Activated T-helper 1 cell treated with anti-CD3 and anti-CD28 coated beads, Interleukin-12 subunit alpha, Interleukin-12 subunit beta, Interleukin-2, Interleukin-4 antibody, amounts not matched to agents 30 ng/mL and 10 ng/mL and 1 ng/mL, durations not matched to agents 14 hours and 24 hours and 36 hours (primary cell): ENCODE measurements around the gene SLC35G2. TPM values are rescaled to one million over a fixed set of nuclear protein-coding genes. Genes with fewer than 3 reads are reported as not detected.
"Not testable (repeated sequence)": the region's sequence is repeated elsewhere in the genome, so short reads cannot be mapped to it uniquely, and the experiment has no call there.

ENCODE experiments used
- DNase-seq: peaks from one replicate; pipeline ENCODE4 v3.0.0; 2021; ENCODE audit warnings: low spot score
- H3K27ac Mint-ChIP-seq: one replicate; pipeline ENCODE4 v1.8.0; 2021; ENCODE audit warnings: mild to moderate bottlenecking, mixed read lengths
- H3K27me3 Mint-ChIP-seq: one replicate; pipeline ENCODE4 v1.8.0; 2022; ENCODE audit warnings: mild to moderate bottlenecking, moderate library complexity, mixed read lengths; ENCODE audit not compliant: insufficient read depth
- H3K36me3 Mint-ChIP-seq: one replicate; pipeline ENCODE4 v1.8.0; 2021; ENCODE audit warnings: low read depth, mixed read lengths
- H3K4me1 Mint-ChIP-seq: one replicate; pipeline ENCODE4 v1.8.0; 2021; ENCODE audit warnings: low read depth, mixed read lengths
- H3K4me3 Mint-ChIP-seq: one replicate; pipeline ENCODE4 v1.8.0; 2021; ENCODE audit warnings: mild to moderate bottlenecking, moderate library complexity, mixed read lengths
- H3K9me3 Mint-ChIP-seq: one replicate; pipeline ENCODE4 v1.8.0; 2021; ENCODE audit warnings: mixed read lengths
- intact Hi-C: fragments of 100-400 bp; cut with micrococcal nuclease; formaldehyde crosslinking; loops from one replicate; pipeline ENCODE4 v1.15.1; 2024
- total RNA-seq: library from RNA; stranded (reverse); gene quantifications from 2 replicates; pipeline ENCODE4 v1.2.3, GENCODE V29; 2022

Gene SLC35G2
- 2.6 and 3.0 TPM in 2 replicates for total RNA-seq

GRCh38 chr3:136818769-136819391 lies at the start of gene SLC35G2:
Gene SLC35G2, plus strand, starts transcription at chr3:136819126. Its CDS starts 35,335 bp downstream, at chr3:136854461.
- Mint-ChIP-seq H3K27ac (peak within 1 kb of the TSS; percentile 74), H3K27me3 (peaks cover 57% of the 10 kb centered on the region), H3K9me3 (peaks cover 8% of the 10 kb centered on the region), H3K36me3 (peaks cover 7% of the 10 kb centered on the region), H3K4me3 (peak within 1 kb of the TSS; percentile 86), H3K4me1 (peaks cover 27% of the 10 kb centered on the region)
- no peak for DNase-seq
- intact Hi-C loops: loop anchor here (1.0 to 5.0 kb wide), 6 partner anchors 43 to 622 kb away; partner anchors contain the start of genes MSL2 and NCK1

- H3K36me3 Mint-ChIP-seq: no peaks in the 10 kb centered on the region
- H3K4me3 Mint-ChIP-seq: no peak overlapping the region
- no peak for DNase-seq
- no peak overlapping the region for H3K27ac Mint-ChIP-seq
- no peaks in the 10 kb centered on the region for H3K9me3 Mint-ChIP-seq
- no peaks in the 10 kb centered on the region for H3K27me3 Mint-ChIP-seq
- H3K4me1 Mint-ChIP-seq: no peaks in the 10 kb centered on the region
- intact Hi-C loops: no loop called here
Observed at GRCh38 chr3:136772709-136773108, 46.2 kb upstream of the SLC35G2 start.

GRCh38 chr3:136778865-136779264 lies 40.1 kb upstream of the SLC35G2 start:
- Mint-ChIP-seq H3K36me3 (no peaks in the 10 kb centered on the region), H3K4me3 (no peak overlapping the region), H3K27me3 (peaks cover 3% of the 10 kb centered on the region), H3K9me3 (no peaks in the 10 kb centered on the region), H3K4me1 (no peaks in the 10 kb centered on the region), H3K27ac (no peak overlapping the region)
- intact Hi-C loops: no loop called here
- DNase-seq: no peak

- Mint-ChIP-seq H3K27me3 (peaks cover 3% of the 10 kb centered on the region), H3K9me3 (no peaks in the 10 kb centered on the region)
- intact Hi-C loops: no loop called here
Observed at GRCh38 chr3:136780741-136781140, 38.2 kb upstream of the SLC35G2 start.

GRCh38 chr3:136783708-136784191 lies 35.2 kb upstream of the SLC35G2 start:
- Mint-ChIP-seq H3K27ac (no peak overlapping the region), H3K4me1 (peaks cover 16% of the 10 kb centered on the region), H3K4me3 (no peak overlapping the region), H3K27me3 (peaks cover 2% of the 10 kb centered on the region), H3K9me3 (no peaks in the 10 kb centered on the region), H3K36me3 (no peaks in the 10 kb centered on the region)
- intact Hi-C loops: no loop called here
- no peak for DNase-seq

More at GRCh38 chr3:136780741-136781140, 38.2 kb upstream of the SLC35G2 start:
- no peaks in the 10 kb centered on the region for H3K4me1 Mint-ChIP-seq
- no peak overlapping the region for H3K4me3 Mint-ChIP-seq
- no peak for DNase-seq
- no peak overlapping the region for H3K27ac Mint-ChIP-seq
- H3K36me3 Mint-ChIP-seq: no peaks in the 10 kb centered on the region

- Mint-ChIP-seq H3K4me1 (peaks cover 16% of the 10 kb centered on the region), H3K27ac (peak overlapping the region; percentile 71), H3K4me3 (peak overlapping the region; percentile 48), H3K9me3 (no peaks in the 10 kb centered on the region), H3K27me3 (peaks cover 1% of the 10 kb centered on the region), H3K36me3 (no peaks in the 10 kb centered on the region)
- DNase-seq: peak; percentile 28
- intact Hi-C loops: loop anchor here (1.0 kb wide), 1 partner anchor 34 kb away; no protein-coding TSS in a partner anchor
Observed at GRCh38 chr3:136787349-136787748, 31.6 kb upstream of the SLC35G2 start.

GRCh38 chr3:136788154-136788553 lies 30.8 kb upstream of the SLC35G2 start:
- intact Hi-C loops: no loop called here
- no peaks in the 10 kb centered on the region for H3K36me3 Mint-ChIP-seq
- H3K9me3 Mint-ChIP-seq: no peaks in the 10 kb centered on the region

GRCh38 chr3:136789976-136790375 lies 28.9 kb upstream of the SLC35G2 start:
- Mint-ChIP-seq H3K9me3 (no peaks in the 10 kb centered on the region), H3K27me3 (peaks cover 13% of the 10 kb centered on the region), H3K36me3 (no peaks in the 10 kb centered on the region), H3K27ac (no peak overlapping the region), H3K4me3 (no peak overlapping the region), H3K4me1 (peaks cover 16% of the 10 kb centered on the region)
- intact Hi-C loops: no loop called here
- no peak for DNase-seq

More at GRCh38 chr3:136788154-136788553, 30.8 kb upstream of the SLC35G2 start:
- Mint-ChIP-seq H3K4me3 (no peak overlapping the region), H3K27ac (no peak overlapping the region), H3K4me1 (peaks cover 16% of the 10 kb centered on the region), H3K27me3 (peaks cover 7% of the 10 kb centered on the region)
- DNase-seq: no peak

- Mint-ChIP-seq H3K4me3 (no peak overlapping the region), H3K27me3 (peaks cover 13% of the 10 kb centered on the region), H3K36me3 (no peaks in the 10 kb centered on the region), H3K4me1 (peaks cover 16% of the 10 kb centered on the region), H3K9me3 (no peaks in the 10 kb centered on the region), H3K27ac (no peak overlapping the region)
- intact Hi-C loops: no loop called here
- no peak for DNase-seq
Observed at GRCh38 chr3:136790786-136791185, 28.1 kb upstream of the SLC35G2 start.

GRCh38 chr3:136792556-136793330 lies 26.2 kb upstream of the SLC35G2 start:
- Mint-ChIP-seq H3K4me1 (no peaks in the 10 kb centered on the region), H3K27me3 (peaks cover 13% of the 10 kb centered on the region), H3K9me3 (no peaks in the 10 kb centered on the region), H3K27ac (no peak overlapping the region), H3K4me3 (no peak overlapping the region), H3K36me3 (no peaks in the 10 kb centered on the region)
- DNase-seq: no peak
- intact Hi-C loops: no loop called here

- H3K4me1 Mint-ChIP-seq, intact Hi-C loops, DNase-seq, H3K9me3 Mint-ChIP-seq, H3K4me3 Mint-ChIP-seq, H3K36me3 Mint-ChIP-seq, H3K27ac Mint-ChIP-seq: not testable (repeated sequence)
- H3K27me3 Mint-ChIP-seq: peaks cover 14% of the 10 kb centered on the region
Observed at GRCh38 chr3:136801146-136801545, 17.8 kb upstream of the SLC35G2 start.

GRCh38 chr3:136802481-136802996 lies 16.4 kb upstream of the SLC35G2 start:
- H3K27me3 Mint-ChIP-seq: peaks cover 14% of the 10 kb centered on the region
- H3K27ac Mint-ChIP-seq: no peak overlapping the region
- intact Hi-C loops: no loop called here
- DNase-seq: no peak
- H3K4me1 Mint-ChIP-seq: peaks cover 5% of the 10 kb centered on the region
- H3K9me3 Mint-ChIP-seq: no peaks in the 10 kb centered on the region
- H3K36me3 Mint-ChIP-seq: no peaks in the 10 kb centered on the region
- H3K4me3 Mint-ChIP-seq: no peak overlapping the region

GRCh38 chr3:136804141-136804540 lies 14.8 kb upstream of the SLC35G2 start:
- no peak overlapping the region for H3K27ac Mint-ChIP-seq
- peaks cover 18% of the 10 kb centered on the region for H3K27me3 Mint-ChIP-seq
- H3K9me3 Mint-ChIP-seq: no peaks in the 10 kb centered on the region
- no peak for DNase-seq
- intact Hi-C loops: no loop called here
- H3K4me1 Mint-ChIP-seq: no peaks in the 10 kb centered on the region
- no peak overlapping the region for H3K4me3 Mint-ChIP-seq
- no peaks in the 10 kb centered on the region for H3K36me3 Mint-ChIP-seq
